GM10266 (cell line): Measurements from ENCODE around the gene UBE4B.
"Not testable (repeated sequence)": the region's sequence is repeated elsewhere in the genome, so short reads cannot be mapped to it uniquely, and the experiment has no call there.

ENCODE experiments used
- DNase-seq: peaks from one replicate; pipeline ENCODE4 v3.0.0; 2012; ENCODE audit errors: extremely low spot score
- CTCF ChIP-seq: IDR thresholded peaks from 2 replicates; pipeline ENCODE4 v1.5.1; 2012; ENCODE audit warnings: mild to moderate bottlenecking, low read depth; ENCODE audit not compliant: control insufficient read depth, insufficient read depth; ENCODE audit errors: missing control alignments

The UBE4B gene

DNA sequence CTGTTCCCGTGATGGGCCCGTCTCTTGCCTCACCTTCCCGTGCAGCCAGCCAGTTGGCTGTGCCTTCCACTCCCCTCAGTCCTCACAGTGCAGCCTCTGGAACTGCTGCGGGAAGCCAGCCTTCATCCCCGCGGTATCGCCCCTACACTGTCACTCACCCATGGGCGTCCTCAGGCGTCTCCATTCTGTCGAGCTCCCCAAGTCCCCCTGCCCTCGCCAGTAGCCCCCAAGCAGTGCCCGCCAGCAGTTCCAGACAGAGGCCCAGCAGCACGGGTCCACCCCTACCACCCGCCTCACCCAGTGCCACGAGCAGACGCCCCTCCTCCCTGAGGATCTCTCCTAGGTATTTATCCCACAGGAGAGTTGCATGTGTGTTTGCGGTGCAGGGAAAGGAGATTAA lies 73.5 kb downstream of the UBE4B start:
- TF ChIP-seq CTCF: no peak
- DNase-seq: no peak

- no peak for DNase-seq
- no peak for TF ChIP-seq CTCF
These were observed 74.2 kb downstream of the UBE4B start for GRCh38 chr1:10106756-10107475.

GRCh38 chr1:10107476-10107847 lies 74.7 kb downstream of the UBE4B start:
- DNase-seq: not testable (repeated sequence)

DNA sequence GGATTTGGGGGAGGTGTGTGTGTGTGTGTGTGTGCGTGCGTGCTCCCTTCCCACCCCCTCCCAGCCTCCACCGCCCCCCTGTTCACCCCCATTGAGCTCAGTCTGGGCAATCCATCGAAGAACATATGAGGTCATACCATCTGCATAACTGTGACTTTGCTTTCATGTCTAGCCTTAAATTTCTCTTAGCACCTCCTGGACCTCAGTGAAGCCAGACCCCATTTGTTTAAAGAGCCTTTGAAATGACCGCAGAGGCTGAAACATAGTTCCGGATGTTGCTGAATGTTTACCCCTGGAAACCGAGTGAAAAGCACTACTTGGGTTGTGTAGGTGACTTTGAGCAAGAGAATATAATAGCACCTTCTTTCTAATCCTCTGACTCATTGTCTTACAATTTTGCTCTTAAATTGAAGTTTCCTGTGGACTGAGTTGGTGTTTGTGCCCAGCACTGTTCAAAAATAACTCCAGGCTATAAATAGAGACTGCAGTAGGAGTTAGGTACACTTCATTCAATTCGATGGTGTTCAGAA lies 75.4 kb downstream of the UBE4B start:
- no peak for DNase-seq
- TF ChIP-seq CTCF: no peak

DNA sequence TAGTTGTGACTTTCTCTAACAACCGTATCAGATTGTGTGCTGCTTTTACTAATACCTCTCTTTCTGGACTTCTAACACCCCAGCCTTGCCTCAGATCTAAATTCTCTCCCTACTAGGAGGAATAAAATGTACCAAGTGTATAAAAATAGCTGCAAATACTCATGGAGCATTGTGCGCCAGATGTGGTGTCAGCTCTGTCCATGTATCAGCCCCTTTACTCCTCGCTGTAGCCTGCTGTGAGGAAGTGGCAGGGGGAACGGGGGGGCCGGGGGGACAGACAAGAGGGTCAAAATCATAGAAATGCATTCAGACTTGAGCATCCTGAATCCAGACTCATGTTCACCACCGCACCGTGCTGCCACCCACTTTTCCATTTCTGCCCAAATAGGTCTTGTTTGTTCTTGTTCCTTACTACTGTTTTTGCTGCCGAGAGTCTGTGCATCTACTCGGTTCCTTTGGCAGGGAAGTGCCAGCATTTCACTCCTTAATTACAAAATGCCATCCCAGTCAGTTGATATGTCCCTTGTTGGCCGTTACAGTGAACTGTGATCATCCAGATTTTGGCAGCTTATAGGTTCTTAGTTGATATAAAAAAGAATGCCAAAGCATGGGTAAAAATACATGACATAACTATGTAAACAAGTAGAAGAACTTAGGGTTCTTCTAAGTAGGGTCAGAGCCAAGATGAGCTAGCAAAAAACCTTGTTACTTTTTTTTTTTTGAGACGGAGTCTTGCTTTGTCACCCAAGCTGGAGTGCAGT lies 76.4 kb downstream of the UBE4B start:
- DNase-seq: no peak
- TF ChIP-seq CTCF: no peak

DNA sequence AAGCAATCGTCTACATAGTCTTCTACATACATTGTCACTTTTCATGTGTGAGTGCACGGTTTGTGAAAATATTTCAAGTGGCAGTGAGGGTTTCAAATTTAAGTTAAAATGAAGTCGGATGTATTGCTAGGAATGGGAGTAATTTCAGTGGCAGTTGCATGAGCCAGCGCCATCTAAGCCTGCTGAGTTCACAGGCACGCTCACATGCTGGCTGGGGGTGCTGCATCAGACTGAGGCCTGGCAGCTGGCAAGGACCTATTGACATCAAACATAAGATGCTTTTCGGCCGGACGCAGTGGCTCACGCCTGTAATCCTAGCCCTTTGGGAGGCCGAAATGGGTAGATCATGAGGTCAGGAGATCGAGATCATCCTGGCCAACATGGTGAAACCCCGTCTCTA lies 80.7 kb downstream of the UBE4B start:
- TF ChIP-seq CTCF: no peak
- no peak for DNase-seq

DNA sequence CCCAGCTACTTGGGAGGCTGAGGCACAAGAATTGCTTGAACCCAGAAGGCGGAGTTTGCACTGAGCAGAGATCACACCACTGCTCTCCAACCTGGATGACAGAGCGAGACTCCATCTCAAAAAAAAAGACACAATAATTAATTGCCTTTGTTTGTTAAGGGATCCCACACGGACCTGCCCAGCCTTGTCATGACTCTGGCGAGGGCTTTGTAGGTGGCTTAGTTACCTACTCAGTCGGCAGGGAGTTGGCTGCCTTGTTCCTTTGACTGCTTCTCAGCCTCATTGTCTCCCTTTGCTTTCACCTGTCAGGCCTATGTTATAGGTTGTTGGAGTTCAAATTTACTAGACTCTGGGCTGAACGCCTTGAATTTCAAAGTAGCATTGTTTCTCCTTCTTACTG lies 82.0 kb downstream of the UBE4B start:
- no peak for TF ChIP-seq CTCF
- no peak for DNase-seq
